NCI-H446 (cell line): Measurements from ENCODE around the gene ZNF526.

Source experiments
- DNase-seq, 2 experiments: peaks; one replicate each; lab custom pipeline; 2025; lab: John Stamatoyannopoulos, UW

The ZNF526 gene, protein sequence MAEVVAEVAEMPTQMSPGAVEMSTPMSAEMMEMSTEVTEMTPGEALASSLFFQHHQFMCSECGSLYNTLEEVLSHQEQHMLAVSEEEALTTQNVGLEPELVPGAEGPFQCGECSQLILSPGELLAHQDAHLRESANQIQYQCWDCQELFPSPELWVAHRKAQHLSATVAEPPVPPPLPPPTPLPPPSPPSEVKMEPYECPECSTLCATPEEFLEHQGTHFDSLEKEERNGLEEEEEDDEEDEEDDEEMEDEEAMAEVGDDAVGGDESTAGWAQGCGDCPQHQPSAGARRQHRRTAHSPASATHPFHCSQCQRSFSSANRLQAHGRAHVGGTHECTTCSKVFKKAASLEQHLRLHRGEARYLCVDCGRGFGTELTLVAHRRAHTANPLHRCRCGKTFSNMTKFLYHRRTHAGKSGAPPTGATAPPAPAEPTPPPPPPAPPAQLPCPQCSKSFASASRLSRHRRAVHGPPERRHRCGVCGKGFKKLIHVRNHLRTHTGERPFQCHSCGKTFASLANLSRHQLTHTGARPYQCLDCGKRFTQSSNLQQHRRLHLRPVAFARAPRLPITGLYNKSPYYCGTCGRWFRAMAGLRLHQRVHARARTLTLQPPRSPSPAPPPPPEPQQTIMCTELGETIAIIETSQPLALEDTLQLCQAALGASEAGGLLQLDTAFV

DNA sequence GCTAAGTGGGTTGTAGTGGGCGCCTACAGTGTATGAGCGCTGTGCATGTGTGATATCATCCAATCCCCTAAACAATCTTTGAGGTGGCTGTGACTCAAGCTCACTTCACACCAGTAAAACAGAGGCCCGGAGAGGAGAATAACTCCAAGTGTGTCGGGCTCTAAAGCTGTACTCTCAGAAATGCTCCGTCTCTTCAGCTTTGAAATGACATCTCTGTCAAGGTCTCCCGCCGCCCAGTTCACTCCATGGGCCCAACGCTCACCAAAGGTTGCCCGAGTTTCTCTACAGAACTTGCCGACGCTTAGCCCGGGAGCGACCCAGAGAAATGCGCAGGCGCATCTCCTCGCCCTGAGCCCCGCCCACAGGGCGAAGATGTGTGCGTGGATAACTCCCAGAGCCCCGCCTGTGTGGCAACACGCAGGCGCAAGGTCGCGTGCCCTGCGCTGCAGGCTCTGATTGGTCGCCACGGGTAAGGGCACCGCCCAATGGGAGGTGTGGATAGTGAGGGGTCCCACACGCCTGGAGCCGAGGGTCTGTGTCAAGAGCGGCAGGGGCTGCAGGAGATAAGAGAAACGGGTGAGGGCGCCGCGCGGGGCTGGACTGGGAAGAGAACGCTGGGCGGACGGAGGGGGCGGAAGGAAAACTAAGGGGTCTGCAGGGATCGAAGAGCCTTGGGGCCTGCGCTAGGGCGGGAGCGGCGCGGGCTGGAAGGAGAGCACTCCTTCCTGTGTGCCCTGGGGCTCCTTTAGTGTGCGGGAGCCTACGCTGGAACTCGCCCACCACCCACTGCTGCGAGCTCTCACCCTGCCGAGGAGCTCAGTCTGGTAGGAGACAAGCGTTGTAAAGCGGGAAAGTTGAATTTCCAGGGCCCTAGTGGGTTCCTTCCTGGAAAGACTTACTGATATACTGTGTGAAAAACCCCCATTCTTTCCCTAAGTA, at the start of gene ZNF526:
ZNF526 (plus strand) TSS at position 501 of the 939 bp plus-strand sequence. CDS start 4,092 bp downstream, outside the sequence.
- DNase-seq = peak; percentile 97 to 99

GRCh38 chr19:42170715-42171114, 49.4 kb upstream of the ZNF526 start:
- DNase-seq = no peak

DNA sequence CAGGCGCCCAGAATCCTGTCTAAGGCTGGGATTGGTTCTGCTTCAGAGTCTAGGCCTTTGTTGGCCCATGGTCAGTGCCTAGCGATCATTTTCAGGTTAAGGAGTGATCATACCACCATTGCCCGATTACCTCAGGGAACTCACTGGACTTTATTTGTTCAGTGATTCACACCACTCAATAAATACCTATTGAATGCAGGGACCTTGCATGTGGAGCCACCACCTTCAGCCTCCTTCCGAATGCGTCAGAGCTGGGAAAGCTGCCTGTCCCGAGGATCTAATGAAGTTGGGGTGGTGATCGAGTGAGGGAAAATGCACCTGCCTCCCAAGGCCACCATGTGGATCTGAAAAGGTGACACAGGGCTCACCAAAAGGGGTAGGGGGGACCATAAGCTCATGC, 47.9 kb upstream of the ZNF526 start:
- no peak for DNase-seq

DNA sequence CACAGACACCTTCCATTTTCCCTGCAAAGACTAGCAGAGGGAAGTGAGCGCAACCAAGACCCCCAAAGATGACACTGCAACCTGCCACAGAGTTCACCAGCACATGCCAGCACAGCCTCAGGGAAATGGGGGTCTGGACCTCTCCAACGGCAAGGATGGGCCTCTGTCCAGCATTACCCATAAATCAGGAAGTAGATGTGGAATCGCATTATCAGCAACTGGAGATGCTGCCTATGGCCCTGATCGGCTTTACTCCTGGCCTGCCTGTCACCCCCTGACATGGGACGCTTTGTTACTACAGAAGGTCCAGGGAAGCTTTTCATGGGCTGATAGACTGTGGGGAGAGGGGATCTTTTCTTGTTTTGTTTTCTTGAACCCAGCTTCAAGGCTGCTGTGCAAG, 46.4 kb upstream of the ZNF526 start:
- no peak for DNase-seq

DNA sequence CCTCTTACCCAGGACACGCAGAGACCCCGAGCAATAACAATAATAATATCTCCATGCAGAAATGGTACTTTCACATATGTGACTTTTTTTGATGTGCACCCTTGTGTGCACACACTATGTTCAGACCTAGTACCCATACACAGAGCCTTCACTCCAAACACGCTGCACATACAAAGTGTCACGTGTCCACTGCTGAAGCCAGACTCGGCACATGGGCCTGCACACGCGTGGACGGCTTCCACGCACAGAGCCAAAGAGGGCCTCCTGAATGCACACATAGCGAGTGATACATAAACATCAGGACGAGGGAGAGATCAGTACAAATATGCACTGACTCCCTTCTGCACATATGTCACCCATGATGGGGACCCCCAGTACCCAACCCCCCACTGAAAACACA, 45.9 kb upstream of the ZNF526 start:
- DNase-seq = no peak

DNA sequence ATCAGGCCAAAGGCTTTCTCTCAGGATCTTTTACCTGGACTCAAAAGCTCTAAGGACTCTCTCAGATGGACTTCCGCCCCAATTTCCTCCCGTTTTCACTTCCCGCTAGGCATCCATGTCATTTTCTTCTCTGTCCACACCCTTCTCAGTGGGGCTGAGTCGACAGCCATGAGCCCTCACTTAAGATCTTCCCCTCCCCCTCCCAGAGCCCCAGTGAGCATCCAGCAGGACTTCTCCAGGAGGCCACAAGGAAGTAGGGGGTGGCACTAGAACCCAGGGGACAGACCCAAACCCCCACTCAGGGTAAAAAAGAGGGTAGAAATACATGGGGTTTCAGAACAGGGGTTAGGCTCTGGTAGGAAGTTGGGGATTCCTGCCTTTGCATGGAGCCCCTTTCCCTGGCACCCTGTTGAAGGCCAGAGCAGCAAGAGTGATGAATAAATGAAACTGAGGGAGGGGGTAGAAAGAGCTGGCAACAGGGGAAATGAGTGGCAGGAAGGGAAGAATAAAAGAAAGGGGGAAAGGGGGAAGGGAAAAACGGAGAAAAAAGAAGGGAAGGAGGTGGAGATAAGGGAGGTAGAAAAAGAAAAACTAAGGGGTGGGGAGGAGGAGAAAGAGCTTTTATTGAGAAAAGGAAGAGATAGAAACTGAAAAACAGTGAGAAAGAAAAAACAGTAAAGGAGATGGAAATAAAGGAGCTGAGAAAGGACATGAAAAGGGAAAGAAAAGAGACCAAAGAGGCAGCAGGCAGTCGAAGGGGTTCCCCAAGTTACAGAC, 45.0 kb upstream of the ZNF526 start:
- DNase-seq = no peak

DNA sequence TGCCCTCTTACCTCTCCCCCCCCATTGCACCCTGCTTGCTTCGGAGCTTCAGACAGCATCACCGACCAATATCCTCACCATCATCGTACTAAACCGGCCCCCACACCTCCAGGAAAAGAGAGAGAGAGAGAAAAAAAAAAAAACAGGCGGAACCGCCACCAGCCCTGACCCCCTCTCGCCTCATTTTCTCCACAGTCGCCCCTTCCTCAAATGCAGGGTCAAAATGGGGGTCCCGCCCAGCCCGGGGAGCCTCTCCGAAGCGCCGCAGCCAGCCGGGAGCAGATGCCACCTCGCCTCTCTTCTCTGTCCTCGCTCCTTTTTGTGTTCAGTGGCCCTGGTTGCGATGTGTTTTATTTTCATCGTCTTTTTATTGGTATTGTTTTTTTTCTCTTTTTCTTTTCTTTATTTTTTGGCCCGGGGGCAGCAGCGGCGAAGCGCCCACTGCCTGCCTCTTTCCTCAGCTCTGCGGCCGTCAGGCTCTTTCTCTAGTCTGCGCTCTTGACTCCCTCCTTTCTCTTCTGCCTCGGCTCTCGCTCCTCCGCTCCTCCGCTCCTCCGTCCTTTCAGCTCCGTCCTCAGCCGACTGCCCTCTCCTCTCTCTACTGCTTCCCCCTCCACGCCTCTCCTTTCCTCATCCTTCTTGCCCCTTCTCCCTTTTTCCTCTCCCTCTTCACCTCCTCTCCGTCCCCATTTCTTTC, 44.0 kb upstream of the ZNF526 start:
- peak in 1 of 2 experiments; percentile 16 for DNase-seq

DNA sequence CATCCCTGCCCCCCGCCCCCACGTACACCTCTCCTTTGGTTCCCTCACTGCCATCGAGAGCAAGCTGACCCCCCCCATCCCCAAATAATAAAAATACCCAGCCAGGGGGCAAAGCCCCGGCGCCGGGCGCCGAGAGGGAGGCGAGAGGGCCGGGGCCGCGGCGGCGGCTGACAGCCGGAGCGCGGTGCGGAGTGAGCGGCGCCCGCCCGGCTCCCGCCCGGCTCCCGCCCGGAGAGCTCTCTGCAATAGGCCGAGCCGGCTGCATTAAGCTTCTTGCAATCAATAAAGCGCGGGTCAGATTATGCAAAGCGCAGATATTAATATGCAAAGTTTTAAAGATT, 43.5 kb upstream of the ZNF526 start:
- DNase-seq = peak in 1 of 2 experiments; percentile 68

DNA sequence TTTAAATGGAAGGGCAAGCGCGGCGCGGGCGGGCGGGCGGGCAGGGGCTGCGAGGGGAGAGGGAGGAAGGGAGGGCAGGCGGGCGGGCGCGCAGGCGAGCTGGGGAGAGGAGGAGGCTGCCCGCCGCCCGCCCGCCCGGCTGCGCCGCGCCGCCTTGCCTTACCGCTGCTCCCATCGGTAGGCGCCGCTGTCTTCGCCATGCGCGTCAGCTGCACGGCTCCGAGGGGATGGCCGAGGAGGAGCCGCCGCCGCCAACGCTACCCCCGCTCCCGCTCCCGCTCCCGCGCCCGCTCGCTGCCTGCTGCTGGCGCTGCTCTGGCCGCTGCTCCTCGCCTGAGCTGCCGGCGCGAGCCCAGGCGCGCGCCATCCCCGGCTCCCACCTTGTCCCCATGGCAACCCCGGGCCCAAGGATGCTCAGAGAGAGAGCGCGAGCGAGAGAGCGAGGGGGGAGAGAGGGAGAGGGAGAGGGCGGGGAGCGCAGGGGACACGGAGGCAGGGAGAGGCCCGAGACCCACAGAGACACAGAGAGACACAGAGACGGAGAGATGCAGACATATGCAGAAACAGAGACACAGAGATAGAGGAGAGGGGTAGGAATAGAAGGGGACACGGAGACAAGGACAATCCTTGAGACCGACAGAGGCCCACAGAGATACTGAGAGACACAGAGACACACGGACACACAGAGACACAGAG, 43.0 kb upstream of the ZNF526 start:
- peak; percentile 47 to 73 for DNase-seq

- no peak for DNase-seq
These were observed 42.5 kb upstream of the ZNF526 start for GRCh38 chr19:42177686-42178019.

DNA sequence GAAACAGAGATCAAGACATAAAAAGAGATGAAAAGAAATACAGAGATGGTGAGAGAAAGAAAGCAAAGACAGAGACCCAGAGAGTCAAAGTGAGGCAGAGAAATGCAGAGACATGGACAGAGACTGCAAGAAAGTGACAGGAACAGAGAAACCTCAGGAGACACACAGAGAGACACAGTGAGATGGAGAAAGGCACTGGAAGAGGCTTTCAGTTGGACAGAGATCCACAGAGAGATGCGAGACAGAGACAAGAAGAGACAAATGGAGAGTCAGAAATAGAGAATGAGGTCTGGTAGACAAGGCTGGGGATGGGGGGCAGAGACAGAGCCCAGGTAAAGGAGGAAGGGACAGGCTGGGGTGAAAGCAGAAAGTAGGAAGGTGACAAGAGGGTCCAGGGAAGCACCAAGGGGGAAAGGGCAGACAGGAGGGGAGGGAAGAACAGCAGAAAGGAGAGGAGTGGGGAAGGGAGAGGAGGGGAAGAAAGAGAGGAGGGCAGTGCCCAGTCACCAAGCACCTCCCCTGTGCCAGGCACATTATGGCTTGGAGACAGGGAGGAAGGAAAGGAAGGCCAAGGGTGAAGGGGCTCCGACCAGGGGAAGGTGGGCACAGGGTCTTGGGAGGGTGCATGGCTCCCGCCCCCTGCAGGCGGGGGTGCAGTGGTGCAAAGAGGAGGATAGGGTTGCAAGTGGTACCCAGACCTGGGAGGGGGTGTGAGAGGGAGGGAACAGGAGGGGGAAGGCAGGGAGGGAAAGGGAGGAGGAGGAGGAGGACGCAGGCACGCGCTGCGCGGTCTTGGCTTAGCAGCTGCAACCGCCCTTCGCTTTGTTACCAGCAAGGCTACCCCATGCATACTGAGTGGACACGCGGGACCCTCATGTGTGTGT, 41.1 kb upstream of the ZNF526 start:
- DNase-seq = no peak

DNA sequence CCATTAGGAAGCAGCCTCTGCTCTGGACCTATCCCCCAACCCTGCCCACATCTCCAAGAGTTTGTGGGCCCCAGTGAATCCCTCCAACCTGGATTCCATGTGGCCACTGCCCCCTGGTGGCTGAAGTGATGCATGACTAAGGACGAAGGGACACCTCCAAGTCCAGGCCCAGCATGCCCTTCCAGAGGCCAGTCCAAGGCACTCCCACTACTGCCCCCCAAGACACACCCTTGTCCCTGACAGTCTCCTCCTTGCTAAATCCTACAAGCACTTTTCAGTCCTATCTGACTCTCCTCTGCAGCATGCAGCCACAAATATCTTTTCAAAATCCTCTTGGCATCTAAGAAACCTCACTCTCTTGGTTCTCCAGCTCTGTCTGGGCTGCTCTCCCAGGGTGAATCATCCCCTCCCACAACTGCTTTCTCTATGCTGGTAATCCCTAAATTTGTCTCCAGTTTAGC, 35.7 kb upstream of the ZNF526 start:
- DNase-seq = peak; percentile 59 to 85

GRCh38 chr19:42185277-42185676, 34.8 kb upstream of the ZNF526 start:
- no peak for DNase-seq

GRCh38 chr19:42188665-42189064, 31.4 kb upstream of the ZNF526 start:
- DNase-seq = no peak

GRCh38 chr19:42189133-42189532, 31.0 kb upstream of the ZNF526 start:
- DNase-seq = no peak

- no peak for DNase-seq
These were observed 28.8 kb upstream of the ZNF526 start for GRCh38 chr19:42191330-42191729.

- DNase-seq = no peak
These were observed 28.3 kb upstream of the ZNF526 start for GRCh38 chr19:42191855-42192254.

- no peak for DNase-seq
These were observed 26.8 kb upstream of the ZNF526 start for GRCh38 chr19:42193294-42193693.

DNA sequence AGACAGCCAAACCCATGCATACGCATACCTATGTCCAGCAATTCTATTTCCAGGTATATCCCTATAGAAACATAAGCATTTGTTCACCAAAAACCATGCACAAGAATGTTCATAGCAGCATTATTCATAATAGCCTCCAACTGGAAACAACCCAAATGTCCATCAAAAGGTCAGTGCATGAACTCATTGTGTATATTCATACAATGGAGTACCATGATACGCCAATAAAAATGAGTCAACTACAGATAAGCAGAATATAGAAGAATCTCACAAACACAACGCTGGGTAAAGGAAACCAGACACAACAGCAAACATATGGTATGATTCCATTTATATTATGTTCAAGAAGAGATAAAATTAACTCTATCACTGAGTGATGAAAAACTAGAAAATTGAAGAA, 26.4 kb upstream of the ZNF526 start:
- DNase-seq = no peak
